Measurements from ENCODE around the gene OTOS. TPM values are rescaled to one million over a fixed set of nuclear protein-coding genes. Genes with fewer than 3 reads are reported as not detected.
A peak's percentile ranks its signal among the peaks of the same experiment; 100 is the strongest.

The OTOS gene
- total RNA-seq, 4 donors from 2014 or later: not detected

GRCh38 chr2:240179941-240180666, 39.6 kb upstream of the OTOS start:
- peaks cover 45% of the 10 kb centered on the region for H3K27me3 ChIP-seq
- no peak overlapping the region for H3K27ac ChIP-seq
- H3K4me3 ChIP-seq: no peak overlapping the region
- DNase-seq (ENCODE audit: low spot score in 2 of 2): peak in 1 of 2 donors; percentile 71
- TF ChIP-seq EP300 (IDR thresholded peaks at IDR 0.05) (no peak), CTCF (IDR thresholded peaks at IDR 0.05) (no peak), POLR2A (IDR thresholded peaks at IDR 0.05) (no peak), POLR2AphosphoS5 (IDR thresholded peaks at IDR 0.05) (no peak)
- no peaks in the 10 kb centered on the region for H3K9me3 ChIP-seq
- WGBS: 46% methylated on average over 8 of the region's 8 CpGs
- H3K36me3 ChIP-seq: no peaks in the 10 kb centered on the region
- no peaks in the 10 kb centered on the region for H3K4me1 ChIP-seq

- H3K27ac ChIP-seq: no peak overlapping the region
- H3K27me3 ChIP-seq: peaks cover 41% of the 10 kb centered on the region
- H3K9me3 ChIP-seq: no peaks in the 10 kb centered on the region
- TF ChIP-seq EP300 (IDR thresholded peaks at IDR 0.05) (no peak), POLR2AphosphoS5 (IDR thresholded peaks at IDR 0.05) (no peak), POLR2A (IDR thresholded peaks at IDR 0.05) (no peak), CTCF (IDR thresholded peaks at IDR 0.05) (no peak)
- no peaks in the 10 kb centered on the region for H3K36me3 ChIP-seq
- no peaks in the 10 kb centered on the region for H3K4me1 ChIP-seq
- 85% methylated on average over 10 of the region's 11 CpGs for WGBS
- H3K4me3 ChIP-seq: no peak overlapping the region
- peak in 1 of 2 donors; percentile 44 for DNase-seq (ENCODE audit: low spot score in 2 of 2)
These were observed 38.8 kb upstream of the OTOS start for GRCh38 chr2:240179186-240179815.

GRCh38 chr2:240178564-240178963, 38.1 kb upstream of the OTOS start:
- H3K36me3 ChIP-seq: no peaks in the 10 kb centered on the region
- no peaks in the 10 kb centered on the region for H3K9me3 ChIP-seq
- WGBS: 75% methylated on average over 3 of the region's 3 CpGs
- no peak overlapping the region for H3K27ac ChIP-seq
- H3K27me3 ChIP-seq: peaks cover 36% of the 10 kb centered on the region
- H3K4me3 ChIP-seq: no peak overlapping the region
- no peaks in the 10 kb centered on the region for H3K4me1 ChIP-seq
- peak in 1 of 2 donors; percentile 15 for DNase-seq (ENCODE audit: low spot score in 2 of 2)
- no peak for TF ChIP-seq CTCF (IDR thresholded peaks at IDR 0.05)
- TF ChIP-seq POLR2AphosphoS5 (IDR thresholded peaks at IDR 0.05): no peak
- TF ChIP-seq POLR2A (IDR thresholded peaks at IDR 0.05): no peak
- no peak for TF ChIP-seq EP300 (IDR thresholded peaks at IDR 0.05)

- H3K27me3 ChIP-seq: peaks cover 16% of the 10 kb centered on the region
- no peak overlapping the region for H3K4me3 ChIP-seq
- no peaks in the 10 kb centered on the region for H3K36me3 ChIP-seq
- no peaks in the 10 kb centered on the region for H3K4me1 ChIP-seq
- DNase-seq (ENCODE audit: low spot score in 2 of 2): peak in 1 of 2 donors; percentile 13
- H3K9me3 ChIP-seq: no peaks in the 10 kb centered on the region
- TF ChIP-seq POLR2A (IDR thresholded peaks at IDR 0.05) (no peak), POLR2AphosphoS5 (IDR thresholded peaks at IDR 0.05) (no peak), CTCF (IDR thresholded peaks at IDR 0.05) (no peak), EP300 (IDR thresholded peaks at IDR 0.05) (no peak)
- no peak overlapping the region for H3K27ac ChIP-seq
- WGBS: 70% methylated on average over 7 of the region's 7 CpGs
These were observed 34.0 kb upstream of the OTOS start for GRCh38 chr2:240174496-240174895.
